ENCODE results near the gene POU2F3. TPM values are rescaled to one million over a fixed set of nuclear protein-coding genes. Genes with fewer than 3 reads are reported as not detected.

POU2F3 gene
- total RNA-seq, 1 donor from 2014 or later: 1.4 TPM

DNA sequence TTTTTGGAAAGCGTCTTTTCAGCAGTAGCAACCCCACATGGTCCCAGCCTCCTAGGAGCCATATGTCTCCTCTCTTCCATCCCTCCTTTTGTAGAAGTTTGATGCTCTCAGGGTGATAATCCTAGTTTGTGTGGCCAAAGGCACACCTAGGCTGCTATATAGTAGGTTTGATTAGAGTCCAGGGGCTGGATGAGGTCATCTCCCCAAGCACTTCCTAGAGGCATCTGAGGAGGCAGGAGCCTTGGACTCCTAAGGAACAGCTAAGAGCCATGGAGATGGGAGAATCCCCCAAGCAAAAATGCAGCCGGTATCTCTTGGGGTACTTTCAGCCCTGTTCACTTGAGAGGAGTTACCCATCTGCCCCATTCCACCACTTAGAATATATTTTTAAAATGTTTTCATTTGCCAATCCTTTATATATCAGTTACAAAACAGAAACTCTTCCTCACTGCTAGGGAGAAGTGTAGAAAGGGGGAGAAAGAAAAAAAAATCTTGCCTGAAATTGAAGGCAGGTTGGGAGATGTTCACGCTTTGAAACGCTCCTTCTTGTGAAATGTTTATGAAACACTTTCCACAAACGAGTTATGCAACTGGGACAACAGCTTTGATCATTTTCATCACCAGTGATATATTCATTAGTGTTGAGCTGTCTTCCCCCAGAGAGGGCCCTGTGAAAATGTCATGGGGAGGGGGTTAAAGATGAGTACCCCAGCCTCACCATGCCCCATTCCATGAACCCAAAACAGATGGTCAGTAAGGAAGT lies 53.3 kb downstream of the POU2F3 start:
- TF ChIP-seq, protein P1, sequence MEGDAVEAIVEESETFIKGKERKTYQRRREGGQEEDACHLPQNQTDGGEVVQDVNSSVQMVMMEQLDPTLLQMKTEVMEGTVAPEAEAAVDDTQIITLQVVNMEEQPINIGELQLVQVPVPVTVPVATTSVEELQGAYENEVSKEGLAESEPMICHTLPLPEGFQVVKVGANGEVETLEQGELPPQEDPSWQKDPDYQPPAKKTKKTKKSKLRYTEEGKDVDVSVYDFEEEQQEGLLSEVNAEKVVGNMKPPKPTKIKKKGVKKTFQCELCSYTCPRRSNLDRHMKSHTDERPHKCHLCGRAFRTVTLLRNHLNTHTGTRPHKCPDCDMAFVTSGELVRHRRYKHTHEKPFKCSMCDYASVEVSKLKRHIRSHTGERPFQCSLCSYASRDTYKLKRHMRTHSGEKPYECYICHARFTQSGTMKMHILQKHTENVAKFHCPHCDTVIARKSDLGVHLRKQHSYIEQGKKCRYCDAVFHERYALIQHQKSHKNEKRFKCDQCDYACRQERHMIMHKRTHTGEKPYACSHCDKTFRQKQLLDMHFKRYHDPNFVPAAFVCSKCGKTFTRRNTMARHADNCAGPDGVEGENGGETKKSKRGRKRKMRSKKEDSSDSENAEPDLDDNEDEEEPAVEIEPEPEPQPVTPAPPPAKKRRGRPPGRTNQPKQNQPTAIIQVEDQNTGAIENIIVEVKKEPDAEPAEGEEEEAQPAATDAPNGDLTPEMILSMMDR (conservative IDR thresholded peaks at IDR 0.05; ENCODE audit: low read depth, low read length): no peak
- DNase-seq (ENCODE audit: low read depth): no peak
- H3K4me3 ChIP-seq (ENCODE audit: low read depth, low read length): no peak overlapping the region

DNA sequence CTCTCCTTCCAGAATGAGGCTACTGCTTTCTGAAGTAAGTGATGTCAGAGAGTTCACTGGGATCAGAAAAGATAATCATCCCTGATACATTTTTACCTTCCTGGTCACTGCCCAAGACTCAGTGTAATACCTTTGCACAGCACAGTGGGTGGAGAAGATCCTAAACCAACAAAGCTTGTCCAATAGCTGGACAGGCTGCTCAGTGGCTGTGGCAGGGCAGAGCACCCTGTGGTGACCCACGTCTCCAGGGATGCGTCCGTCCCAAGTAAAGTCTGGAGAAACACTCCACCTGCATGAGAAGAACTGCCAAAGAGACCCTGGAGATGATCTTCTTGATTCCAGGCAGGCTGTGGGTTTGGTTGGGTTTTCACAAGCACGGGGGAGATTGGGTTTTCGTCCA lies 54.2 kb downstream of the POU2F3 start:
- TF ChIP-seq, protein P1 (conservative IDR thresholded peaks at IDR 0.05; ENCODE audit: low read depth, low read length): no peak
- no peak for DNase-seq (ENCODE audit: low read depth)
- H3K4me3 ChIP-seq (ENCODE audit: low read depth, low read length): no peak overlapping the region

DNA sequence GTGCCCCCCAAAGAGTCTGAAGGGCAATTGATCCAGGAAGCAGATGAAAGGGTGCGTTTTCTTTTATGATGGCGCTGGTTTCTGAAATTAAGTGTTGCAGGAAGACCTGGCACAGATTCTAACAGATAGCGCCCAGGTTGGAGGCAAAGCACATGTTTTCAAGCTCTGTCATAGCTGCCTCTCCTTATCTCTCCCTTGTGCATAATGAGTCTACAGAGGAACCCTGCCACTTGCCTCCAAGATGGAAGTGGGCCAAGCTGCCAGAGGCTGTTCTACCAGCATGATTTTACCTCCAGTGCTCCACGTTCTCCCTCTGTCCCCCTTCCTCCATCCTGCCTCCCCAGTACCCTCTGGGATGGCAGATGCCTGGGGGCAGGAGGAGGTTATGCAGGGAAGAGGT lies 55.2 kb downstream of the POU2F3 start:
- TF ChIP-seq, protein P1 (conservative IDR thresholded peaks at IDR 0.05; ENCODE audit: low read depth, low read length): no peak
- DNase-seq (ENCODE audit: low read depth): no peak
- no peak overlapping the region for H3K4me3 ChIP-seq (ENCODE audit: low read depth, low read length)

DNA sequence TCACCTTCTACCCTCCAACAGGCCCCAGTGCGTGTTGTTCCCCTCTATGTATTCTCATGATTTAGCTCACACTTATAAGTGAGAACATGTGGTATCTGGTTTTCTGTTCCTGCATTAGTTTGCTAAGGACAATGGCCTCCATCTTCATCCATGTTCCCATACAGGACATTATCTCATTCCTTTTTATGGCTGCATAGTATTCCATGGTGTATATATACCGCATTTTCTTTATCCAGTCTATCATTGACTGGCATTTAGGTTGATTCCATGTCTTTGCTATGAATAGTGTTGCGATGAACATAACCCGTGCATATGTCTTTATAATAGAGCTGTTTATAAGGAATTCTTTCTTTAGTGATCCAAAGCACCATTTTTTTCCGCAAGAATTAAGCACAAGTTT lies 56.6 kb downstream of the POU2F3 start:
- TF ChIP-seq, protein P1 (conservative IDR thresholded peaks at IDR 0.05; ENCODE audit: low read depth, low read length): no peak
- no peak overlapping the region for H3K4me3 ChIP-seq (ENCODE audit: low read depth, low read length)

DNA sequence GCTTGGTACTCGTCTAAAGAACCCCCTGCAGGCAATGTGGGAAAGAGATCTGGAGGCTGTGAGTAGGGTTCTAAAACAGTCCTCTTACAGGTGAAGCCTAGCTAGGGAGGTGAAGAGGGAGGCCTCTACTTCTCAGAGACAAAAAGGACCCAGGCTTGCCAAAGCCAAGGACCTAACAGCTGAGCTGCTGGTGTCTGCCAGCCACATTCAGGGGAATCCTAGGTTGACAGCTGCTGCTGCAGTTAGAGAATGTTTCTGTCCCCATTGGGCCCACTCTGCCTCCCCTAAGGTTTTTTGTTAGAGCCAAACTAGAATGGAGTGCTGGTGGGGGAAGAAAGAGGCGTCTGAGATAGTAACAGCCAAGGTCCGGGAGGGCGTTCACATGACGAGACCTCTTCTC lies 58.5 kb downstream of the POU2F3 start:
- DNase-seq (ENCODE audit: low read depth): no peak
- TF ChIP-seq, protein P1 (conservative IDR thresholded peaks at IDR 0.05; ENCODE audit: low read depth, low read length): no peak
- H3K4me3 ChIP-seq (ENCODE audit: low read depth, low read length): no peak overlapping the region

More for the DNA sequence above, 56.6 kb downstream of the POU2F3 start:
- no peak for DNase-seq (ENCODE audit: low read depth)

DNA sequence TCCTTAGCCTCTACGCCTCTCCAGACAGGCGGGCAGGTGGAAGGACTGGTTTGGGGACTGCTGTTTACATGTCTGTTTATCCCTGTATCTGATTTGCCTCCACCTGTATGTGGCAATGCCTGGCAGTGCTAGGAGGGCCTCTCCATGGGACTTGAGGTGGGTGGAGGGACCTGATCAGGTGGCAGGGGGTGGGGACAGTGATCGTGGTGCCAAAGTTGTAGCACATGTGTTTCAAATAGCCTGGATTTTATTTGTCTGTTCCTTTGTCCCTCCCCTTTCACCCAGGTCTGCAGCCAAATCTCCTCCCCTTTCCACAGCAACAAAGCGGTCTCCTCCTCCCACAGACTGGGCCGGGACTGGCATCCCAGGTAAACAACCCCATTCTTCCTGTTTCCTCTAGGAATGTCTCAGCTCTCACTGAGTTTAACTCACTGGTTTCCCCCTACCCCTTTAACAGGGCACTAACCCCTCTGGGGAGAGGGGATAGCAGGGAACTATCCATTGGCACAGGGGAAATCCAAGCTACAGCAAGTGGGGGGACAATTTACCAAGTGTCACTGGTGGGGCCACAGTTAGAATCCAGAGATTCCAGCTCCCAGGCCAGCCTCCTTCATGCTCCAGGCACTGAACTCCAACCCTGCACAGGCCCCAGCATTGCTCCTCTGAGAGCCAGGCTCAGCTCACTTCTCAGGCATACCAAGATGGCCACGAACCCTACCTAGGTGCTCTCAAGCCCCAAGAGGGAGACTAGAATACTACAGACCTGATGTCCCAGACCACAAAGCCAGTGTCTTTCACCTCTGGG lies 62.3 kb downstream of the POU2F3 start:
- no peak overlapping the region for H3K4me3 ChIP-seq (ENCODE audit: low read depth, low read length)
- TF ChIP-seq, protein P1 (conservative IDR thresholded peaks at IDR 0.05; ENCODE audit: low read depth, low read length): no peak
- no peak for DNase-seq (ENCODE audit: low read depth)

Data from epithelial cell of proximal tubule (primary cell).